Measurements from ENCODE around the gene LRRC56. TPM values are rescaled to one million over a fixed set of nuclear protein-coding genes. Genes with fewer than 3 reads are reported as not detected.

The LRRC56 gene
- total and polyA plus RNA-seq, 2 of the 13 experiments (the other 11 are each of a cell fraction or from before 2014, with no cell fraction given), result 0.11 to 0.29 TPM

GRCh38 chr11:540583-541432 is 3.5 kb downstream of the LRRC56 start:
- peaks cover 6 to 26% of the 10 kb centered on the region in 2 experiments; a peak in 4 of 5 replicates for H3K27me3 ChIP-seq (ENCODE audit: control insufficient read depth in 1 of 2, insufficient read depth in 2 of 2, low read length in 2 of 2)
- H3K36me3 ChIP-seq (replicated peaks in 1 of 2; ENCODE audit: control insufficient read depth in 1 of 2, insufficient read depth in 2 of 2, low read length in 2 of 2), result no peaks in the 10 kb centered on the region
- ATAC-seq (peak; percentile 9), DNase-seq (ENCODE audit: low spot score) (no peak), FAIRE-seq (no peak)
- no peaks in the 10 kb centered on the region for H3K9me3 ChIP-seq (ENCODE audit: low read length)
- no peak overlapping the region for H3K27ac ChIP-seq (ENCODE audit: extremely low read length, insufficient read depth, low read length)
- intact Hi-C loops (cut with micrococcal nuclease; ENCODE audit: unreplicated experiment), result no loop called here
- peak overlapping the region; percentile 66 for H3K4me2 ChIP-seq (ENCODE audit: low read depth, low read length)
- no CpG with 5 or more reads among the region's 23 CpGs for WGBS (ENCODE audit: low lambda C conversion rate)
- CTCF ChIA-PET (ENCODE audit: low intra/inter-chr PET ratio, low total read pairs), result no interaction called here
- POLR2A ChIA-PET, result interaction anchor here (1.4 kb wide), 1 partner anchor 10 kb away, joined by 4 read pairs; no protein-coding TSS in a partner anchor
- peak overlapping the region; percentile 36; the same call in 1 of the 2 replicates for H3K9ac ChIP-seq (ENCODE audit: insufficient read depth, low read depth, low read length)
- TF ChIP-seq SMC3 (IDR thresholded peaks at IDR 0.05; ENCODE audit: low read length) (no peak), KDM5B (CRISPR knock-in tag; IDR thresholded peaks at IDR 0.05; ENCODE audit: borderline replicate concordance) (peak; percentile 51; the same call in 1 of the 2 replicates), SALL1 (CRISPR knock-in tag; IDR thresholded peaks at IDR 0.05) (peak; percentile 12; the same call in 1 of the 2 replicates), STAG1 (CRISPR knock-in tag; IDR thresholded peaks at IDR 0.05) (no peak), ZFY (CRISPR knock-in tag; IDR thresholded peaks at IDR 0.05) (peak; percentile 21; the same call in 1 of the 2 replicates), AGO1 (IDR thresholded peaks at IDR 0.05; ENCODE audit: low read depth, low read length, poor library complexity, severe bottlenecking) (peak; percentile 18), ZNF687 (CRISPR knock-in tag; IDR thresholded peaks at IDR 0.05) (peak; percentile 24), RBM39 (IDR thresholded peaks at IDR 0.05; ENCODE audit: low read depth, low read length, poor library complexity, severe bottlenecking) (peak; percentile 28), ZBTB34 (CRISPR knock-in tag; IDR thresholded peaks at IDR 0.05) (no peak), SRSF9 (IDR thresholded peaks at IDR 0.05; ENCODE audit: borderline replicate concordance, insufficient read depth, low read depth, low read length, poor library complexity, severe bottlenecking) (no peak), ATF7-NPFF (CRISPR knock-in tag; IDR thresholded peaks at IDR 0.05; ENCODE audit: low read depth) (0 out of 2 replicates have a peak, but pooled peaks have one; percentile 27), ZIK1 (CRISPR knock-in tag; IDR thresholded peaks at IDR 0.05; ENCODE audit: borderline replicate concordance, low read depth) (0 out of 2 replicates have a peak, but pooled peaks have one; percentile 25), SOX6 (IDR thresholded peaks at IDR 0.05) (no peak), SOX6 (CRISPR knock-in tag; IDR thresholded peaks at IDR 0.05) (peak; percentile 15; the same call in 1 of the 2 replicates), CSRNP1 (CRISPR knock-in tag; IDR thresholded peaks at IDR 0.05) (no peak)
- no peak overlapping the region for H2AFZ ChIP-seq (ENCODE audit: low read length)
- peaks cover 87% of the 10 kb centered on the region for H3K4me1 ChIP-seq (ENCODE audit: insufficient read depth, low read length)
- in situ Hi-C loops (cut with HindIII; ENCODE audit: extremely low pct_ligation_motif_present, low pct_unique_long_range_greater_than_20kb), result no loop called here
- H3K79me2 ChIP-seq (ENCODE audit: insufficient read depth, low read length), result no peaks in the 10 kb centered on the region
- no peaks in the 10 kb centered on the region for H4K20me1 ChIP-seq (ENCODE audit: insufficient read depth, low read length)
- BruUV-seq (replicated peaks), result no TSS peak
- H3K4me3 ChIP-seq (replicated peaks in 1 of 3; ENCODE audit: insufficient read depth in 1 of 3, low read depth in 2 of 3, low read length in 3 of 3), result peak overlapping the region in 2 of 3 experiments; percentile 5 to 55; a peak in 3 of 6 replicates
